ENCODE results near the gene CHD6. TPM values are rescaled to one million over a fixed set of nuclear protein-coding genes. Genes with fewer than 3 reads are reported as not detected.

CHD6 gene
- total RNA-seq, 6 donors from 2014 or later: 25.4 to 62.9 (median 35.3) TPM

- ATAC-seq (ENCODE audit: low FRiP score in 2 of 2) (no peak), DNase-seq (no peak)
- no peaks in the 10 kb centered on the region for H3K27me3 ChIP-seq
- no peaks in the 10 kb centered on the region for H3K9me3 ChIP-seq
- TF ChIP-seq EP300 (IDR thresholded peaks at IDR 0.05) (no peak), POLR2A (IDR thresholded peaks at IDR 0.05) (no peak), CTCF (IDR thresholded peaks at IDR 0.05) (no peak), POLR2AphosphoS5 (IDR thresholded peaks at IDR 0.05) (no peak)
- H3K4me1 ChIP-seq: peaks cover 0 to 7% (median 0%) of the 10 kb centered on the region in 4 donors
- H3K36me3 ChIP-seq: no peaks in the 10 kb centered on the region
- WGBS, 2 donors: 92 to 96% methylated on average over 8 of the region's 8 CpGs
- H3K4me3 ChIP-seq: no peak overlapping the region
- H3K27ac ChIP-seq: no peak overlapping the region
Measured at GRCh38 chr20:41547221-41547620, 71.0 kb downstream of the CHD6 start.

GRCh38 chr20:41546535-41546934, 71.6 kb downstream of the CHD6 start:
- H3K27ac ChIP-seq: no peak overlapping the region
- TF ChIP-seq POLR2A (IDR thresholded peaks at IDR 0.05) (no peak), EP300 (IDR thresholded peaks at IDR 0.05) (no peak), CTCF (IDR thresholded peaks at IDR 0.05) (no peak), POLR2AphosphoS5 (IDR thresholded peaks at IDR 0.05) (no peak)
- no peak for ATAC-seq (ENCODE audit: low FRiP score in 2 of 2)
- H3K27me3 ChIP-seq: no peaks in the 10 kb centered on the region
- H3K4me1 ChIP-seq: peaks cover 0 to under 1% (median 0%) of the 10 kb centered on the region in 4 donors
- no peaks in the 10 kb centered on the region for H3K9me3 ChIP-seq
- no peak for DNase-seq
- WGBS, 2 donors: 91 to 92% methylated on average over 4 of the region's 4 CpGs
- H3K4me3 ChIP-seq: no peak overlapping the region
- H3K36me3 ChIP-seq: no peaks in the 10 kb centered on the region

- no peaks in the 10 kb centered on the region for H3K4me1 ChIP-seq
- TF ChIP-seq EP300 (IDR thresholded peaks at IDR 0.05): no peak
- TF ChIP-seq POLR2A (IDR thresholded peaks at IDR 0.05): no peak
- no peak for TF ChIP-seq POLR2AphosphoS5 (IDR thresholded peaks at IDR 0.05)
- TF ChIP-seq CTCF (IDR thresholded peaks at IDR 0.05): no peak
- DNase-seq (no peak), ATAC-seq (ENCODE audit: low FRiP score in 2 of 2) (no peak)
- H3K27ac ChIP-seq: no peak overlapping the region
- no peaks in the 10 kb centered on the region for H3K36me3 ChIP-seq
- no peak overlapping the region for H3K4me3 ChIP-seq
- WGBS, 2 donors: 91 to 98% methylated on average over 1 of the region's 1 CpG
- H3K27me3 ChIP-seq: no peaks in the 10 kb centered on the region
- no peaks in the 10 kb centered on the region for H3K9me3 ChIP-seq
Measured at GRCh38 chr20:41544472-41544871, 73.7 kb downstream of the CHD6 start.

- H3K27ac ChIP-seq: no peak overlapping the region
- H3K9me3 ChIP-seq: no peaks in the 10 kb centered on the region
- no peaks in the 10 kb centered on the region for H3K36me3 ChIP-seq
- DNase-seq (no peak), ATAC-seq (ENCODE audit: low FRiP score in 2 of 2) (no peak)
- no peaks in the 10 kb centered on the region for H3K27me3 ChIP-seq
- H3K4me1 ChIP-seq: no peaks in the 10 kb centered on the region
- WGBS, 2 donors: 67 to 69% methylated on average over 4 of the region's 4 CpGs
- H3K4me3 ChIP-seq: no peak overlapping the region
- no peak for TF ChIP-seq POLR2A (IDR thresholded peaks at IDR 0.05)
- TF ChIP-seq EP300 (IDR thresholded peaks at IDR 0.05): no peak
- no peak for TF ChIP-seq CTCF (IDR thresholded peaks at IDR 0.05)
- no peak for TF ChIP-seq POLR2AphosphoS5 (IDR thresholded peaks at IDR 0.05)
Measured at GRCh38 chr20:41540918-41541317, 77.3 kb downstream of the CHD6 start.

- Histone ChIP-seq H3K27me3 (no peaks in the 10 kb centered on the region), H3K4me1 (no peaks in the 10 kb centered on the region), H3K36me3 (no peaks in the 10 kb centered on the region), H3K4me3 (no peak overlapping the region), H3K9me3 (no peaks in the 10 kb centered on the region), H3K27ac (no peak overlapping the region)
- DNase-seq: no peak
- TF ChIP-seq POLR2AphosphoS5 (IDR thresholded peaks at IDR 0.05) (no peak), CTCF (IDR thresholded peaks at IDR 0.05) (no peak), EP300 (IDR thresholded peaks at IDR 0.05) (no peak), POLR2A (IDR thresholded peaks at IDR 0.05) (no peak)
- no peak for ATAC-seq (ENCODE audit: low FRiP score in 2 of 2)
- 80 to 81% methylated on average over 3 of the region's 3 CpGs for WGBS, 2 donors
Measured at GRCh38 chr20:41540459-41540858, 77.7 kb downstream of the CHD6 start.

All from upper lobe of left lung (tissue), 6 donors.